GM19043 (cell line): ENCODE data around the gene CDX2.

Source experiments
- ATAC-seq: cut with Tn5 transposase; IDR thresholded peaks from one replicate; pipeline ENCODE4 v1.9.1; 2021; ENCODE audit warnings: low read depth; ENCODE audit not compliant: unreplicated experiment

Gene CDX2

DNA sequence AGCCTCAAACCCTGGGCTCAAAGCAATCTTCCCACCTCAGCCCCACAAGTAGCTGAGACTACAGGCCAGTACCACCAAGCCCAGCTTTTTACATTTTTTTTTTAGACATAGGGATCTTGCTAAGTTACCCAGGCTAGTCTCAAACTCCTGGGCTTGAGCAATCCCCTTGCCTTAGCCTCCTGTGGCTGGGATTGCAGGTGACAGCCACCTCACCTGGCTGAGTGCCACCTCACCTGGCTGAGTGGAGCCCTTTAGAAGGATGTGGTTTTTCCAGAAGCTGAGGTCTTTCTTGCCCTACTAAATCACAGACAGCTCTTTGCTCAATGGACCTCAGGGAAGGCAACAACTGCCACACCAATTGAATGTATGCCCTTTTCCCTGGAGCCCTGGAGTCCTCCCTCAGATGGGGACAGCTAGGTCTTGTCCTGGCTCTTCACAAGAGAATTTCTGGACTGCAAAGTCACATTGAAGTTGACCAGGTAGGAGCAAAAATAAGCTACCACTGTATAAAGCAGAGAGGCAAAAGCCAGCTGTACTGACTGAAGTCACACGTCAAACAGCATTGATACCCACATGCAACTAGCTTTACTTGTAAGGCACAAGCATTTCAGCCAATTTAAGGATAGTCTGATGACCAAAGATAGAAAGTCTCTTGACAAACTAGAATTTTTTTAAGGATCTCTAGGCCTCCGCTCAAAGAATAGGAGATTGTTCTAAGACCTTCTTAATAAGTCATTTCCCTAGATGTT, 35.4 kb downstream of the CDX2 start:
- ATAC-seq = no peak

- ATAC-seq = no peak
These were observed 36.0 kb downstream of the CDX2 start for GRCh38 chr13:27933118-27933517.

- ATAC-seq = no peak
These were observed 39.2 kb downstream of the CDX2 start for GRCh38 chr13:27929868-27930267.

DNA sequence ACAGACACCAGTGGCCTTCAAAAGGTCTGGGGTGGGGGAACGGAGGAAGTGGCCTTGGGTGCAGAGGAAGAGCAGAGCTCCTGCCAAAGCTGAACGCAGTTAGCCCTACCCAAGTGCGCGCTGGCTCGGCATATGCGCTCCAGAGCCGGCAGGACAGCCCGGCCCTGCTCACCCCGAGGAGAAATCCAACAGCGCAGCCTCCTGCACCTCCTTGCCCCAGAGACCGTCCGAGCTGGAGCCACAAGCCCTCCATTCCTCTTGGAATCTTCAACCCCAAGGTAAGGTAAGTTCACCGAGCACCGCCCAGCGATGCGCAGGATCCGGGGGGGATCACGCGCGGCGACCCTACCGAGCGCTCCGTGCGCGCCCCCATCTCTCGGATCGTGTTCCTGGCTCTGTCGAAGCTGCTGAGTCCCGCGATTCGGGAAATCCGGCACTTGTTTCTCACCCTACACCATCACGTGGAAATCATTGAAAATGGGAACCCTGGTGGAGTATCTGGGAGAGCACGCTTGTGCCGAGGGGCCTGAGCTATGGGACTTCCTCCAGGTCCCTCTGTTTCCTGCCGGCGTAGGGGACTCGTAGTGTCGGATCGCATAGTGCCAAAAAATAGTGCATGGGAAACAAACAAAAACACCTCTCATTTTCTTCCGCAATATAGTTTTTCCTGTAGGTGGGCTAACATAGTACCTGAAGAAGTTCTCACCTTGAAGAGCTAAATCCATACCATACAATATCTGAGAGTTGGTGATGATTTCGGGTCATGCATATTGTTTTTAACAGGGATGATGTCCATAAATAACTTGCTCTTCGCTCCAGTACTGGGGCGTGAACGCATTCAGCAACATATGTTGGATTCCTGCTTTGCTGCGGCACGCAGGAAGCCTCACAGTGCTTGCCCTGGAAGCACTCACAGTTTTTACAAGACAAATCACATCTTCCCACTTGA, 40.0 kb downstream of the CDX2 start:
- ATAC-seq = no peak

DNA sequence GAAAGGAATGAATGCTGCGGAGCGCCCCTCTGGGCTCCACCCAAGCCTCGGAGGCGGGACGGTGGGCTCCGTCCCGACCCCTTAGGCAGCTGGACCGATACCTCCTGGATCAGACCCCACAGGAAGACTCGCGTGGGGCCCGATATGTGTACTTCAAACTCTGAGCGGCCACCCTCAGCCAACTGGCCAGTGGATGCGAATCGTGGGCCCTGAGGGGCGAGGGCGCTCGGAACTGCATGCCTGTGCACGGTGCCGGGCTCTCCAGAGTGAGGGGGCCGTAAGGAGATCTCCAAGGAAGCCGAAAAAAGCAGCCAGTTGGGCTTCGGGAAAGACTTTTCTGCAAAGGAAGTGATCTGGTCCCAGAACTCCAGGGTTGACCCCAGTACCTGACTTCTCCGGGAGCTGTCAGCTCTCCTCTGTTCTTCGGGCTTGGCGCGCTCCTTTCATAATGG, 40.7 kb downstream of the CDX2 start:
- ATAC-seq = no peak

DNA sequence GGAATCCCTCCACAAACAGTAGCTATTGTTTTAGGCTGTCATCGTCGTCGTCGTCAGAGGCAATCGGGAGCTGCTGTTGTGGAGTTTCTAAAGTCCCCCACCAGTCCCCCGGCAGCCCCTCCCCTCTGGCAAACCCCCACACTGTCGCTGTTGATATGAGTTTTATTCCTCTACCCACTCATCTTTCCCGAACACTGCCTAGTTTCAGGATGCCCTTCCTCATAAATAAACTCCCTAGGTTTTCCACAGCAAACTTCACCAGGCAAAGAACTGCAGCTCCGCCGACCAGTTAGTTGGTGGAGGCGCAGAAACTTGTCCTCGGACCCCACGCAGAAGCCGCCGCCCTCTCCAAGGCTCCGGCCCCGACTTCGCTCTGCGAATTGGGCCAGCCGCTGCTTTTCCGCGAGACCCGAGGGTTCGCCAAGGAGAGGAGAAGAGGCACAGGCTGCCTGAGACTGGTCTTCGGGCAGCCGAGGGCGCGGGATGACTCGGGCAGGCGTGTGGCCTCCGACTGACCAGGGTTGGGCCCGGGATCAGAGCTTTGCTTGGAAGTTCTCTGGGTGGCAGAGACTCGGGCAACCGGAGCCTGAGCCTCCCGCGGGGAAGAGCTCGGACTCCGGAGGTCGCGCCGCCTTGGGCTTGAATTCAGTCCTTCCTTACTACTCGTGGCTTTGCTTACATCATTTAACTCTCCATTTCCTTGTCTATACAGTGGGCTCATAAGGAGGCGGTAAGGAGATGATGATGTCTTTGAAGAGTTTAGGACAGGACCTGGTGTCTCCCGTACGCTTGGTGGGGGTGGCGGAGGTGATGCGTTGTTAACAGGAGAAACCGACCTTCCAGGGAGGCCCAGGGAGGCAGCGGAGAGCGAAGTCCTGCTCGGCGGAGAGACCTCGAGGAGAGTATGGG, 41.4 kb downstream of the CDX2 start:
- ATAC-seq = no peak

DNA sequence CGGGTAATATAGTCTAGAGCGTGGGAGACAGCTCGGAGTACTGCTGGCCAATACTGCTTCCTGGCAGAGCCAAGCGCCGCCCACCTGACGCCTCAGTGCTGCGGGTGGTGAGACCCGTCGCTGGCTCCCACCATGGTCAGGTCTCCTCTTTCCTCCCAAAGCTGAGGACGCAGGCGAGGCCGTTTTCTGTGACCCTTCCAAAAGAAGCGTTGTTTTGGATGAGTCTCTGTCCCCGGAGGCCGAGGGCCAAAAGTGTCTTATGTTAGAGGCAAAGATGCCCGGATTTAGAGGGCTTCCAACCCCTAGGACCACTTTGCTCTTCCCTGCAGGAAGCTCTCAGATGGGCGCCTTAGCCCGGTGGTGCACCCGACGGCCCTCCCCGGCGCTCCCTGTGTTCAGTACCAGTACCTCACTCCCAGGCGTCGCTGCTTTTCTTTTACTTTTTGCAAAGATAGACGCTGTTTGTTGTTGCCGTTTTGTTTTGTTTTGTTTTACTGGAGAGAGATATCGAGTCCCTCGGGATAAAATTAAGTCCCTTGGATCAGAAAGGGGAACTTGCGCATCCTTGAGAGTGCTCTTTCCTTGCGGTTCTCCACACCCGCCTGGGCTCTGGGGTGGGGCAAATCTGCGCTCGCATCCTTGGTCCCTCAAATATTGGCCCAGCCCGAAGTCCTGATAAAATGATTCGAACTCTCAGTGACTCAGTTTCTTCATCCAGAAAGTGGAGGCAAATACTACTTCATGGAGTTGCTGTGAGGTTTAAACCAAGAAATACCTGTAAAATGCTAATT, 42.3 kb downstream of the CDX2 start:
- ATAC-seq = no peak

DNA sequence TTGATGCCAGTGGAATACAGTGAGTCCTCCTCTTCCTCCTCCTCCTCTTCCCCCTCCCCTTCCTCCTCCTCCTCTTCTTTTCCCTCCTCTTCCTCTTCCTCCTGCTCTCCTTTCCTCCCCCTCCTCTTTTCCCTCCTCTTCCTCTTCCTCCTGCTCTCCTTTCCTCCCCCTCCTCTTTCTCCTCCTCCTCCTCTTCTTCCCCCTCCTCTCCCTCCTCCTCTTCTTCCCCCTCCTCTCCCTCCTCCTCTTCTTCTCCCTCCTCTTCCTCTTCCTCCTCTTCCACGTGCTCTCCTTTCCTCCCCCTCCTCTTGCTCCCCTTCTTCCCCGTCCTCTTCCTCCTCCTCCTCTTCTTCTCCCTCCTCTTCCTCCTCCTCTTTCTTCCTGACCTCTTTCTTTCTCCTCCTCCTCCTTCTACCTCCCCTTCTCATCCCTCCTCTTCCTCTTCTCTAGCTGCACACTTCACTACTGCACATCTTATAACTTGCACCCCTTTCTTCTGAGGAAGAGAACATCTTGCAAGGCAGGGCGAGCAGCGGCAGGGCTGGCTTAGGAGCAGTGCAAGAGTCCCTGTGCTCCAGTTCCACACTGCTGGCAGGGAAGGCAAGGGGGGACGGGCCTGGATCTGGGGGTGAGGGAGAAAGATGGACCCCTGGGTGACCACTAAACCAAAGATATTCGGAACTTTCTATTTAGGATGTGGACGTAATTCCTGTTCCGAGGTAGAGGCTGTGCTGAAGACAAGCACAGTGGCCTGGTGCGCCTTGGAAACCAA, 43.7 kb downstream of the CDX2 start:
- ATAC-seq = no peak

DNA sequence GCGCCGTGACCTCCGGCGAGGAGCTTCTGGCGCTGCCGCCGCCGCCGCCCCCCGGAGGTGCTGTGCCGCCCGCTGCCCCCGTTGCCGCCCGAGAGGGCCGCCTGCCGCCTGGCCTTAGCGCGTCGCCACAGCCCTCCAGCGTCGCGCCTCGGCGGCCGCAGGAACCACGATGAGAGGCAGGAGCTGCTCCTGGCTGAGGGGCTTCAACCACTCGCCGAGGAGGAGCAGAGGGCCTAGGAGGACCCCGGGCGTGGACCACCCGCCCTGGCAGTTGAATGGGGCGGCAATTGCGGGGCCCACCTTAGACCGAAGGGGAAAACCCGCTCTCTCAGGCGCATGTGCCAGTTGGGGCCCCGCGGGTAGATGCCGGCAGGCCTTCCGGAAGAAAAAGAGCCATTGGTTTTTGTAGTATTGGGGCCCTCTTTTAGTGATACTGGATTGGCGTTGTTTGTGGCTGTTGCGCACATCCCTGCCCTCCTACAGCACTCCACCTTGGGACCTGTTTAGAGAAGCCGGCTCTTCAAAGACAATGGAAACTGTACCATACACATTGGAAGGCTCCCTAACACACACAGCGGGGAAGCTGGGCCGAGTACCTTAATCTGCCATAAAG, 44.5 kb downstream of the CDX2 start:
- ATAC-seq = no peak

- ATAC-seq = no peak
These were observed 45.2 kb downstream of the CDX2 start for GRCh38 chr13:27923794-27924528.

GRCh38 chr13:27922883-27923612, 46.1 kb downstream of the CDX2 start:
- ATAC-seq = no peak

DNA sequence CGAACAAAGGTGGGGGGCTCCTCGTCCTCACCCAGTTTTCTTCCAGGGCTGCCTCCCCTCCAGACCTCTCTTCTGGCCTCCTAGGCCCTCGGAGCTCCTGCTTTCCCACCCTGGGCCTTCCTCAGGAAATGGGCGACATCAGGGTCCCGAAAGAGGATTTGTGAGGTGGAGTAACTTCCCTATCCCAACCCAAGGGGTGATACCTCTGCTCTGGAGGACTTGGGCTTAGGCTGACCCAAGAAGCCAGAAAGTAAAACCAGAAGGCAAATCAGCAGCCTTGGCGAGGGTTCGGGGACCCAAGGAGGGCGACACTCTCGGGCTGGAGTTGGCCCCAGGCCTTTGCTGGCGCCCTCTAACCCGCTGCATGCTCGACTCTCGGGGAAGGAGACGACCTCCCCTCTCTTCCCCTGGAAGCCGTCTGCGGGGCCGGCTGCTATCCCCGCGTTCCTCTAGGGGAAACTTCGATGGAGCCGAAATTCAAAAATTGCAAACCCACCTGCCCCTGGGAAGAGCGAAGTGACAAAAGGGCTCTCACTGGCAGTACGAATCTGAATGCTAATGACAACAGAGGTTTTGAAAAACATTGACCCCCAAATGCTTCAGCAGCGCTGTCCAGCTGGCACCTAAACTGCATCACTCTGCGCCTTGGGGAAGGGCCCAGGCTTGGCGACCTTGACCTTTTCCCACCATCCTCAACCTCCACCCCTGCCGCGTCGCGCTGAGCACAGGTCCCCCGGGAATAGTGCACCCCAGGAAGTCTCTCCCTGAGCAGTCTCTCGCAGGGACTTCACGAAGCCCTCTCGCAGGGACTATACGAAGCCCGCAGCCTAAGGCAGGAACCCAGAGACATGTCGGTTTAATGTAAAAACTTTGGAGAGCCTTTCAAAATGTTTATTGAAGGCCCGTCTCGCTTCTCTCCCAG, 46.9 kb downstream of the CDX2 start:
- no peak for ATAC-seq

GRCh38 chr13:27921421-27921960, 47.6 kb downstream of the CDX2 start:
- no peak for ATAC-seq

- no peak for ATAC-seq
These were observed 48.3 kb downstream of the CDX2 start for GRCh38 chr13:27920677-27921420.

DNA sequence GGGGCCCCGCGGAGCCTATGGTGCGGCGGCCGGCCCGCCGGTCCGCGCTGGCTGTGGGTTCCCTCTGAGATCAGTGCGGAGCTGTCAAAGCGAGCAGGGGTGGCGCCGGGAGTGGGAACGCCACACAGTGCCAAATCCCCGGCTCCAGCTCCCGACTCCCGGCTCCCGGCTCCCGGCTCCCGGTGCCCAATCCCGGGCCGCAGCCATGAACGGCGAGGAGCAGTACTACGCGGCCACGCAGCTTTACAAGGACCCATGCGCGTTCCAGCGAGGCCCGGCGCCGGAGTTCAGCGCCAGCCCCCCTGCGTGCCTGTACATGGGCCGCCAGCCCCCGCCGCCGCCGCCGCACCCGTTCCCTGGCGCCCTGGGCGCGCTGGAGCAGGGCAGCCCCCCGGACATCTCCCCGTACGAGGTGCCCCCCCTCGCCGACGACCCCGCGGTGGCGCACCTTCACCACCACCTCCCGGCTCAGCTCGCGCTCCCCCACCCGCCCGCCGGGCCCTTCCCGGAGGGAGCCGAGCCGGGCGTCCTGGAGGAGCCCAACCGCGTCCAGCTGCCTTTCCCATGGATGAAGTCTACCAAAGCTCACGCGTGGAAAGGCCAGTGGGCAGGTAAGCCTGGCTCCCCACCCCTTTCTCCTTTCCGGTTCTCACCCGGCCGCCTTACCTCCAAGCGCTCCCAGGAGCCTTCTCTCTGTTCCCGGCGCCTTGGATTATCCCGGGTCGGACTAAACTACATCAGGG, 49.0 kb downstream of the CDX2 start, which contains the start of gene PDX1:
Gene PDX1 (plus strand): TSS at position 67 of the 743 bp plus-strand sequence. CDS start 139 bp downstream, at position 206.
- ATAC-seq = no peak
